HEK293 (cell line): ENCODE data around the gene GPR162.
A peak's percentile ranks its signal among the peaks of the same experiment; 100 is the strongest.

Source experiments
- BCL11A ChIP-seq: fragments of 450-650 bp; formaldehyde crosslinking; IDR thresholded peaks from 2 replicates; pipeline ENCODE4 v1.5.1; 2016; ENCODE audit warnings: low read depth, missing biosample characterization, missing genetic modification characterization
- EGR2 ChIP-seq: fragments of 450-650 bp; formaldehyde crosslinking; IDR thresholded peaks from 2 replicates; pipeline ENCODE4 v1.5.1; 2016; ENCODE audit warnings: low read depth, missing biosample characterization, missing genetic modification characterization
- GLIS2 ChIP-seq: fragments of 450-650 bp; formaldehyde crosslinking; IDR thresholded peaks from 2 replicates; pipeline ENCODE4 v1.5.1; 2016; ENCODE audit warnings: missing biosample characterization, missing genetic modification characterization
- KLF1 ChIP-seq: fragments of 450-650 bp; formaldehyde crosslinking; IDR thresholded peaks from 2 replicates; pipeline ENCODE4 v1.5.1; 2016; ENCODE audit warnings: missing biosample characterization, missing genetic modification characterization
- KLF16 ChIP-seq: fragments of 450-650 bp; formaldehyde crosslinking; IDR thresholded peaks from 2 replicates; pipeline ENCODE4 v1.5.1; 2017; ENCODE audit warnings: missing biosample characterization, missing genetic modification characterization
- OVOL3 ChIP-seq: fragments of 450-650 bp; formaldehyde crosslinking; IDR thresholded peaks from 2 replicates; pipeline ENCODE4 v1.5.1; 2016; ENCODE audit warnings: missing biosample characterization, missing genetic modification characterization
- SP2 ChIP-seq: fragments of 450-650 bp; formaldehyde crosslinking; IDR thresholded peaks from 2 replicates; pipeline ENCODE4 v1.5.1; 2016; ENCODE audit warnings: missing biosample characterization, missing genetic modification characterization
- SP3 ChIP-seq: fragments of 450-650 bp; formaldehyde crosslinking; IDR thresholded peaks from 2 replicates; pipeline ENCODE4 v1.5.1; 2016; ENCODE audit warnings: missing biosample characterization, missing genetic modification characterization
- TRIM28 ChIP-seq: IDR thresholded peaks from 2 replicates; pipeline ENCODE4 v1.6.1; 2011; ENCODE audit warnings: low read length, control low read depth, borderline replicate concordance
- ZBTB20 ChIP-seq: fragments of 450-650 bp; formaldehyde crosslinking; IDR thresholded peaks from 2 replicates; pipeline ENCODE4 v1.5.1; 2016; ENCODE audit warnings: missing biosample characterization, missing genetic modification characterization
- ZFP69B ChIP-seq: fragments of 450-650 bp; formaldehyde crosslinking; IDR thresholded peaks from 2 replicates; pipeline ENCODE4 v1.5.1; 2016; ENCODE audit warnings: missing biosample characterization, missing genetic modification characterization
- ZNF341 ChIP-seq: fragments of 450-650 bp; formaldehyde crosslinking; IDR thresholded peaks from 2 replicates; pipeline ENCODE4; 2016; ENCODE audit warnings: low read depth, missing biosample characterization, missing genetic modification characterization
- ZNF571 ChIP-seq: fragments of 450-650 bp; formaldehyde crosslinking; IDR thresholded peaks from 2 replicates; pipeline ENCODE4 v1.5.0; 2017; ENCODE audit warnings: missing biosample characterization, missing genetic modification characterization
- ZNF600 ChIP-seq: fragments of 450-650 bp; formaldehyde crosslinking; IDR thresholded peaks from 2 replicates; pipeline ENCODE4 v1.5.1; 2016; ENCODE audit warnings: missing biosample characterization, missing genetic modification characterization
- ZSCAN16 ChIP-seq: fragments of 450-650 bp; formaldehyde crosslinking; IDR thresholded peaks from 2 replicates; pipeline ENCODE4 v1.5.1; 2016; ENCODE audit warnings: missing biosample characterization, missing genetic modification characterization
- ZXDB ChIP-seq: fragments of 450-650 bp; formaldehyde crosslinking; IDR thresholded peaks from 2 replicates; pipeline ENCODE4 v1.5.1; 2016; ENCODE audit warnings: missing biosample characterization, missing genetic modification characterization
- TF ChIP-seq, protein P1 (sequence below): fragments of 450-650 bp; formaldehyde crosslinking; IDR thresholded peaks from 2 replicates; pipeline ENCODE4 v1.5.1; 2016; ENCODE audit warnings: missing biosample characterization, missing genetic modification characterization
- TF ChIP-seq, protein P2 (sequence below): fragments of 450-650 bp; formaldehyde crosslinking; IDR thresholded peaks from 2 replicates; pipeline ENCODE4; 2016; ENCODE audit warnings: missing biosample characterization, missing genetic modification characterization
- TF ChIP-seq, protein P3 (sequence below): fragments of 450-650 bp; formaldehyde crosslinking; IDR thresholded peaks from 2 replicates; pipeline ENCODE4 v1.5.1; 2017; ENCODE audit warnings: missing biosample characterization, missing genetic modification characterization
- TF ChIP-seq, protein P4 (sequence below): fragments of 450-650 bp; formaldehyde crosslinking; IDR thresholded peaks from 2 replicates; pipeline ENCODE4 v1.5.1; 2017; ENCODE audit warnings: missing biosample characterization, mild to moderate bottlenecking, missing genetic modification characterization, moderate library complexity

The GPR162 gene

DNA sequence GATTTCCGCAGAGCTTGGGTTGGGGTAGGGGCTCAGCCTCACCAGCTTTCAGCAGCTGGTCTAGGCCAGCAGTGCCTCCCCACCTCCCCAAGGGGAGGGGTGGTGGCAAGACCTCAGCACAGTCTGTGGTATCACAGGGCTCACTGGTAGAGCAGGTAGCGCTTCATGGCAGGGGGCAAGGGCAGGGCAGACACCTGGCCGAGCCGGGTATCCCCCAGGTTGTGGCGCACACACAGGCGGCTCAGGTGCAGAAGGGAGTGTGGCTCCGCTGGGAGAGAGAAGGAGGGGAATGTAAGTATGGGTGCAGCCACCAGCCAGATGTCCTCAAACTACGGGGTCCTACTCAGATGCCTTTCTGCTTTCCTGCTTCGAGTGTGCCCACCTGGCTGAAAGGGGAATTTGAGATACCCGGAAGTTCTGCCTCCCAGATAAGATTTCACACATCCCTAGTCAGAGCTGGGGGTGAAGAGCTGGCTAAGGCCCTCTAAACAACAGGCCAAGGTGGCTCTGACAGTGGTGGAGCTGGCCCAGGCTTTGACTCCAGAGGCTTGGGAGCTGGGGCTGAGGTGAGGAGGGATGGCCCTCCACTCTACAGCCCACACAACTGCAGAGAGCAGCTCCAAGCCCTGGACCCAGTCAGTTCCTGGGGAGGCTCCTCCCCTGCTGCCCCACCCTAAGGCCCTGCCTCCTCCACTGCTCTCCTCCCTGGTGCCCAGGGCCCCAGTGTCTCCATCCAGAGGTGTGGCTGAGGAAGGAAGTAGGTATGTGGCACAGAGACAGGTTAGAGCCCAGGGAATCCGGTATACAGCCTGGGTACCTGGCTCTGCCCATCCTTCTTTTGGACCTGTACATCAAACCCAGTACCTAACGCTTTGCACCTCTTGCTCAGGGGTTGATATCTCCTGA, 49.7 kb downstream of the GPR162 start (continued):
- TF ChIP-seq SP3 = peak; percentile 78
- no peak for TF ChIP-seq BCL11A (tag by site-specific recombination)
- TF ChIP-seq ZNF571 = no peak
- TF ChIP-seq, protein P1, sequence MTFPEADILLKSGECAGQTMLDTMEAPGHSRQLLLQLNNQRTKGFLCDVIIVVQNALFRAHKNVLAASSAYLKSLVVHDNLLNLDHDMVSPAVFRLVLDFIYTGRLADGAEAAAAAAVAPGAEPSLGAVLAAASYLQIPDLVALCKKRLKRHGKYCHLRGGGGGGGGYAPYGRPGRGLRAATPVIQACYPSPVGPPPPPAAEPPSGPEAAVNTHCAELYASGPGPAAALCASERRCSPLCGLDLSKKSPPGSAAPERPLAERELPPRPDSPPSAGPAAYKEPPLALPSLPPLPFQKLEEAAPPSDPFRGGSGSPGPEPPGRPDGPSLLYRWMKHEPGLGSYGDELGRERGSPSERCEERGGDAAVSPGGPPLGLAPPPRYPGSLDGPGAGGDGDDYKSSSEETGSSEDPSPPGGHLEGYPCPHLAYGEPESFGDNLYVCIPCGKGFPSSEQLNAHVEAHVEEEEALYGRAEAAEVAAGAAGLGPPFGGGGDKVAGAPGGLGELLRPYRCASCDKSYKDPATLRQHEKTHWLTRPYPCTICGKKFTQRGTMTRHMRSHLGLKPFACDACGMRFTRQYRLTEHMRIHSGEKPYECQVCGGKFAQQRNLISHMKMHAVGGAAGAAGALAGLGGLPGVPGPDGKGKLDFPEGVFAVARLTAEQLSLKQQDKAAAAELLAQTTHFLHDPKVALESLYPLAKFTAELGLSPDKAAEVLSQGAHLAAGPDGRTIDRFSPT = peak; percentile 46; the same call in 1 of the 2 replicates
- 0 out of 2 replicates have a peak, but pooled peaks have one; percentile 27 for TF ChIP-seq KLF16
- TF ChIP-seq EGR2 (tag by site-specific recombination) = peak; percentile 13; the same call in 1 of the 2 replicates
- TF ChIP-seq ZFP69B (tag by site-specific recombination) = peak; percentile 17; the same call in 1 of the 2 replicates
- peak; percentile 61 for TF ChIP-seq SP2
- TF ChIP-seq, protein P2, sequence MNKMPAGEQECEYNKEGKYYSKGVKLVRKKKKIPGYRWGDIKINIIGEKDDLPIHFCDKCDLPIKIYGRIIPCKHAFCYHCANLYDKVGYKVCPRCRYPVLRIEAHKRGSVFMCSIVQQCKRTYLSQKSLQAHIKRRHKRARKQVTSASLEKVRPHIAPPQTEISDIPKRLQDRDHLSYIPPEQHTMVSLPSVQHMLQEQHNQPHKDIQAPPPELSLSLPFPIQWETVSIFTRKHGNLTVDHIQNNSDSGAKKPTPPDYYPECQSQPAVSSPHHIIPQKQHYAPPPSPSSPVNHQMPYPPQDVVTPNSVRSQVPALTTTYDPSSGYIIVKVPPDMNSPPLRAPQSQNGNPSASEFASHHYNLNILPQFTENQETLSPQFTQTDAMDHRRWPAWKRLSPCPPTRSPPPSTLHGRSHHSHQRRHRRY (tag by site-specific recombination) = no peak
- TF ChIP-seq ZNF600 (tag by site-specific recombination) = 0 out of 2 replicates have a peak, but pooled peaks have one; percentile 32
- TF ChIP-seq OVOL3 (tag by site-specific recombination) = no peak
- TF ChIP-seq ZSCAN16 (tag by site-specific recombination) = no peak
- TF ChIP-seq, protein P3, sequence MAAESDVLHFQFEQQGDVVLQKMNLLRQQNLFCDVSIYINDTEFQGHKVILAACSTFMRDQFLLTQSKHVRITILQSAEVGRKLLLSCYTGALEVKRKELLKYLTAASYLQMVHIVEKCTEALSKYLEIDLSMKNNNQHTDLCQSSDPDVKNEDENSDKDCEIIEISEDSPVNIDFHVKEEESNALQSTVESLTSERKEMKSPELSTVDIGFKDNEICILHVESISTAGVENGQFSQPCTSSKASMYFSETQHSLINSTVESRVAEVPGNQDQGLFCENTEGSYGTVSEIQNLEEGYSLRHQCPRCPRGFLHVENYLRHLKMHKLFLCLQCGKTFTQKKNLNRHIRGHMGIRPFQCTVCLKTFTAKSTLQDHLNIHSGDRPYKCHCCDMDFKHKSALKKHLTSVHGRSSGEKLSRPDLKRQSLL (tag by site-specific recombination) = no peak
- peak; percentile 24; the same call in 1 of the 2 replicates for TF ChIP-seq ZXDB
- TF ChIP-seq ZBTB20 (tag by site-specific recombination) = peak; percentile 66
- TF ChIP-seq, protein P4, sequence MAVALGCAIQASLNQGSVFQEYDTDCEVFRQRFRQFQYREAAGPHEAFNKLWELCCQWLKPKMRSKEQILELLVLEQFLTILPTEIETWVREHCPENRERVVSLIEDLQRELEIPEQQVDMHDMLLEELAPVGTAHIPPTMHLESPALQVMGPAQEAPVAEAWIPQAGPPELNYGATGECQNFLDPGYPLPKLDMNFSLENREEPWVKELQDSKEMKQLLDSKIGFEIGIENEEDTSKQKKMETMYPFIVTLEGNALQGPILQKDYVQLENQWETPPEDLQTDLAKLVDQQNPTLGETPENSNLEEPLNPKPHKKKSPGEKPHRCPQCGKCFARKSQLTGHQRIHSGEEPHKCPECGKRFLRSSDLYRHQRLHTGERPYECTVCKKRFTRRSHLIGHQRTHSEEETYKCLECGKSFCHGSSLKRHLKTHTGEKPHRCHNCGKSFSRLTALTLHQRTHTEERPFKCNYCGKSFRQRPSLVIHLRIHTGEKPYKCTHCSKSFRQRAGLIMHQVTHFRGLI (tag by site-specific recombination) = no peak
- no peak for TF ChIP-seq TRIM28
- 0 out of 2 replicates have a peak, but pooled peaks have one; percentile 21 for TF ChIP-seq ZNF341 (tag by site-specific recombination)
- TF ChIP-seq KLF1 = peak; percentile 52; the same call in 1 of the 2 replicates
- peak; percentile 58 for TF ChIP-seq GLIS2 (tag by site-specific recombination)
